ENCODE results near the gene HCN2.

DNA sequence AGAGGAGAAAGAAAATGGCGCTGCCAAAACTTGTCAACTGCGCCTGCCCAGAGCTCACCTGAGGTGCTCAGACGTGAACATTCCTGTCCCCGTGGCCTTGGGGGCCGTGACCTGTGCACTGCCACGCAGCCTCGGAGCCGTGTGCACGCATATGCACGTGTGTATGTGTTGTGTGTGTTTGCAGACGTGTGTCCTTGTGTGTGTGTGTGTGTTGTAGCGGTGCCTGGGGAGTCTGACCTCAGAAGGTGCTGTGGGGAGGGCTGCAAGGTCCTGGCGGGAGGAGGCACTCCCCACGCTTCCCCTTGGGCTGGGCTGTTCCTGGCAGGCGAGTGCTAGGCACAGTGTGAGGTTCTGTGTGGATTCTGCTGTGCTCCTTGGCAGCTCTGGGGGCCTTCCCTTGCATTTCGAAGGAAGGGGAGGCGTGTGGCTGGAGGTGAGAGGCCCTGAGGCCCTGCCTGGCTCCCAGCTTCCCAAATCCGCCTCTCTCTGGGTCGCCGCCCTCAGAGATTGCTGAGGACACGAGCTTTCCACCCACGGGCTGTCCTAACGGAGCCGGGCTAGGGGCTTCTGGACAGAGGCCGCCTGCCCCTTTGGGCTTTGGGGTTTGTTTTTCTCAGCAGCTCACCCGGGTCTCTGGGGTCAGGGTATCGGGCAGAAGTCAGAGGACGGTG, 12.8 kb upstream of the HCN2 start:
- TF ChIP-seq, protein P1, sequence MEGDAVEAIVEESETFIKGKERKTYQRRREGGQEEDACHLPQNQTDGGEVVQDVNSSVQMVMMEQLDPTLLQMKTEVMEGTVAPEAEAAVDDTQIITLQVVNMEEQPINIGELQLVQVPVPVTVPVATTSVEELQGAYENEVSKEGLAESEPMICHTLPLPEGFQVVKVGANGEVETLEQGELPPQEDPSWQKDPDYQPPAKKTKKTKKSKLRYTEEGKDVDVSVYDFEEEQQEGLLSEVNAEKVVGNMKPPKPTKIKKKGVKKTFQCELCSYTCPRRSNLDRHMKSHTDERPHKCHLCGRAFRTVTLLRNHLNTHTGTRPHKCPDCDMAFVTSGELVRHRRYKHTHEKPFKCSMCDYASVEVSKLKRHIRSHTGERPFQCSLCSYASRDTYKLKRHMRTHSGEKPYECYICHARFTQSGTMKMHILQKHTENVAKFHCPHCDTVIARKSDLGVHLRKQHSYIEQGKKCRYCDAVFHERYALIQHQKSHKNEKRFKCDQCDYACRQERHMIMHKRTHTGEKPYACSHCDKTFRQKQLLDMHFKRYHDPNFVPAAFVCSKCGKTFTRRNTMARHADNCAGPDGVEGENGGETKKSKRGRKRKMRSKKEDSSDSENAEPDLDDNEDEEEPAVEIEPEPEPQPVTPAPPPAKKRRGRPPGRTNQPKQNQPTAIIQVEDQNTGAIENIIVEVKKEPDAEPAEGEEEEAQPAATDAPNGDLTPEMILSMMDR (IDR thresholded peaks at IDR 0.05), result no peak
- TF ChIP-seq POLR2A (IDR thresholded peaks at IDR 0.05) (no peak), POLR2AphosphoS5 (IDR thresholded peaks at IDR 0.05) (no peak), EP300 (IDR thresholded peaks at IDR 0.05) (no peak)

Data from upper lobe of left lung (tissue), 4 donors.